Fibroblast of mammary gland (primary cell): ENCODE measurements around the gene TRIP10.

Source experiments
- DNase-seq: peaks from one replicate; pipeline ENCODE4 v3.0.0-alpha.2; 2010; ENCODE audit warnings: low read depth
- H3K4me3 ChIP-seq: 2 replicates; pipeline ENCODE4 v1.5.1; 2011; ENCODE audit warnings: low read depth, mild to moderate bottlenecking, low read length, moderate library complexity; ENCODE audit not compliant: control insufficient read depth
- TF ChIP-seq, protein P1 (sequence below): conservative IDR thresholded peaks from 2 replicates; pipeline ENCODE4 v1.5.1; 2011; ENCODE audit warnings: low read depth, low read length, inconsistent platforms; ENCODE audit not compliant: control insufficient read depth, insufficient read depth

The TRIP10 gene

GRCh38 chr19:6777434-6777833 lies 38.0 kb downstream of the TRIP10 start:
- no peak overlapping the region for H3K4me3 ChIP-seq
- DNase-seq = no peak
- TF ChIP-seq, protein P1, sequence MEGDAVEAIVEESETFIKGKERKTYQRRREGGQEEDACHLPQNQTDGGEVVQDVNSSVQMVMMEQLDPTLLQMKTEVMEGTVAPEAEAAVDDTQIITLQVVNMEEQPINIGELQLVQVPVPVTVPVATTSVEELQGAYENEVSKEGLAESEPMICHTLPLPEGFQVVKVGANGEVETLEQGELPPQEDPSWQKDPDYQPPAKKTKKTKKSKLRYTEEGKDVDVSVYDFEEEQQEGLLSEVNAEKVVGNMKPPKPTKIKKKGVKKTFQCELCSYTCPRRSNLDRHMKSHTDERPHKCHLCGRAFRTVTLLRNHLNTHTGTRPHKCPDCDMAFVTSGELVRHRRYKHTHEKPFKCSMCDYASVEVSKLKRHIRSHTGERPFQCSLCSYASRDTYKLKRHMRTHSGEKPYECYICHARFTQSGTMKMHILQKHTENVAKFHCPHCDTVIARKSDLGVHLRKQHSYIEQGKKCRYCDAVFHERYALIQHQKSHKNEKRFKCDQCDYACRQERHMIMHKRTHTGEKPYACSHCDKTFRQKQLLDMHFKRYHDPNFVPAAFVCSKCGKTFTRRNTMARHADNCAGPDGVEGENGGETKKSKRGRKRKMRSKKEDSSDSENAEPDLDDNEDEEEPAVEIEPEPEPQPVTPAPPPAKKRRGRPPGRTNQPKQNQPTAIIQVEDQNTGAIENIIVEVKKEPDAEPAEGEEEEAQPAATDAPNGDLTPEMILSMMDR = no peak

- TF ChIP-seq, protein P1 = no peak
- no peak for DNase-seq
- no peak overlapping the region for H3K4me3 ChIP-seq
Measured at GRCh38 chr19:6778386-6778785, 38.9 kb downstream of the TRIP10 start.

DNA sequence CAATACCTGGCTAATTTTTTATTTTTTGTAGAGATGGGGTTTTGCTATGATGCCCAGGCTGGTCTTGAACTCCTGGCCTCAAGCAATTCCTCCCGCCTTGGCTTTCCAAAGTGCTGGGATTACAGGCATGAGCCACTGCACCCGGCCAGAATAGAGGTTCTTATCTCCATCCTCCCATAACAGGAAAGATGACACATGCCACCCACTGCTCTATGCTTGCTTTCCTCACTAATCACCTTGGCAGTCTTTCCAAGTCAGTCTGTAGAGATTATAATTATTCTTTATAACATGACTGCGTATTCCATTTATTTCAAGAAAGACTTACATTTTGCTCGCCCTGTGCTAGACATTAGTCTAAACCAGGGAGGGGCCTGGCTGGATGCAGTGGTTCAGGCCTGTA lies 39.7 kb downstream of the TRIP10 start:
- H3K4me3 ChIP-seq = no peak overlapping the region
- DNase-seq = no peak
- TF ChIP-seq, protein P1 = no peak

- no peak overlapping the region for H3K4me3 ChIP-seq
- no peak for DNase-seq
- TF ChIP-seq, protein P1 = no peak
Measured at GRCh38 chr19:6787393-6787792, 47.9 kb downstream of the TRIP10 start.

DNA sequence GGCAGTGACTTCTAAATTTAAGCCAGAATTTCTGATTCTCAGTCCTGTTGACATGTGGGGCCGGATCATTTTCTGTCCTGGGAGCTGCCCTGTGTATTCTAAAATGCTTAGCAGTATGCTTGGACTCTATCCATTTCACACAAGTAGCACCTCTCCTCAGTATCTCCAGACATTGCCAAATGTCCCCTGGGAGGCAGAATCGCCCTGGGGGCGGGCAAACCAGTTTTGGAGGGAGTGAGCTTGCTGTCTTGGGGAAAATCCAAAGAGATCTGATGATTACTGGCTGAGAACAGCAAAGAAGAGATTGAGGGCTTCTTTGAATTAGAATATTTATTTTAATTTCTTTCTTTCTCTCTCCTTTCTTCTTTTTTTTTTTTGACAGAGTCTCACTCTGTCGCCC lies 49.4 kb downstream of the TRIP10 start:
- H3K4me3 ChIP-seq = no peak overlapping the region
- TF ChIP-seq, protein P1 = no peak
- DNase-seq = no peak

DNA sequence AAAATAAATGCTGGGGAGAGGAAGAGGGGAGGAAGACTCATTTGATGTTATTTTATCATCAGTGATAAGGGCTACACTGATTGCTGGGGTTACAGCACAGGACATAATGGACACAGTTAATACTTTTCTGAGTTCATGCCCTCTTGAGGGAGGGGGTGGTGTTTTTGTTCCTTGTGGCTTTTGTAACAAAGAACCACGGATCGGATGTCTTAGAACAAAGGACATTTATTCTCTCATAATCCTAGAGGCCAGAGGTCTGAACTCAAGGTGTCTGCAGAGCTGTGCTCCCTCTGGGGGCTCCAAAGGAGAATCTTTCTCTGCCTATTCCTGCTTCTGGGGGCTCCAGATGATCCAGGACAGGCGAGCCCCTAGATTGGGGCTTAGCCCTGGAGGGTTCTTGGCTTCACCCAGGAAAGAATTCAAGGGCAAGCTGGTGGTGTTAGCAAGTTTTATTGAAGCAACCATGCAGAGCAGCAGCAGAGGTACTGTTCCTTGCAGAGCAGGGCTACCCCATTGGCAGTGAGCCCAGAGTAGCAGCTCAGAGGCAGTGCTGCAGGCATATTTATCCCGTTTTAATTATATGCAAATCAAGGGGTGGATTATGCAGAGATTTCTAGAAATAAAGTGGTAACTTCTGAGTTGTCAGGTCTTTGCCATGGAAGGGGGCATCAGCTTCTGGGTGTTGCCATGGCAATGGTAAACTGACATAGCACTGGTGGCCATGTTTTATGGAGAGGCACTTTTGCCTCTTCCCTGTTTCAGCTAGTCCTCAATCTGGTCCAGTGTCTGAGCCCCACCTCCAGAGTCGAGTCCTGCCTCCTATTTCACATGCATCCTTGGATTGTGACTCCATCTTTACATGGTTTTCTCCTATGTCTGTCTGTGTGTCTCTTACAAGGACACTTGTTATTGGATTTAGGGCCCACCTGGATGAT lies 51.0 kb downstream of the TRIP10 start:
- DNase-seq = no peak
- no peak overlapping the region for H3K4me3 ChIP-seq
- TF ChIP-seq, protein P1 = no peak
